ENCODE measurements around the gene GPR183.

GPR183 gene, protein sequence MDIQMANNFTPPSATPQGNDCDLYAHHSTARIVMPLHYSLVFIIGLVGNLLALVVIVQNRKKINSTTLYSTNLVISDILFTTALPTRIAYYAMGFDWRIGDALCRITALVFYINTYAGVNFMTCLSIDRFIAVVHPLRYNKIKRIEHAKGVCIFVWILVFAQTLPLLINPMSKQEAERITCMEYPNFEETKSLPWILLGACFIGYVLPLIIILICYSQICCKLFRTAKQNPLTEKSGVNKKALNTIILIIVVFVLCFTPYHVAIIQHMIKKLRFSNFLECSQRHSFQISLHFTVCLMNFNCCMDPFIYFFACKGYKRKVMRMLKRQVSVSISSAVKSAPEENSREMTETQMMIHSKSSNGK

DNA sequence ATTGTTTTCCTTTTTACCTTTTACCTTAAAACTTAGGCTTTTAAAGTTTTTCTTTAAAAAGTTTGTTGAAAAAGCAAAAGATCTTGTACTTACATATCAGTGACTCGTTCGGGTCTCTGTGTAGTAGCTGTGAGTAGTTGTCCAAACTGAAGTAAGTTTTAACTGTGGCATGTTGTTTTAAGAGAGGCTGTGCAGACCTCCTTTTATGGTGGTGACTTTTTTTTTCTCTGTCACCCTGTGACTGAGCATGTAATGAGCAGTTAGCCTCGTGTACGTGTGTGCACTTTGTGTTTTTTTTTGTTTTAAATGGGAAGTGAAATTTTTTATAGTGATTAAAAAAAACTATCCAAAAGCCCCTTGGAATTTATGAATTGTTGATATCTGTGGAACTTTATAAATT lies at the start of gene GPR183:
GPR183 (minus strand) TSS at position 153 of the 400 bp plus-strand sequence. CDS start 11,254 bp downstream, outside the sequence.
- no peak for DNase-seq (ENCODE audit: low read depth in 1 of 2, low spot score in 1 of 2)

DNA sequence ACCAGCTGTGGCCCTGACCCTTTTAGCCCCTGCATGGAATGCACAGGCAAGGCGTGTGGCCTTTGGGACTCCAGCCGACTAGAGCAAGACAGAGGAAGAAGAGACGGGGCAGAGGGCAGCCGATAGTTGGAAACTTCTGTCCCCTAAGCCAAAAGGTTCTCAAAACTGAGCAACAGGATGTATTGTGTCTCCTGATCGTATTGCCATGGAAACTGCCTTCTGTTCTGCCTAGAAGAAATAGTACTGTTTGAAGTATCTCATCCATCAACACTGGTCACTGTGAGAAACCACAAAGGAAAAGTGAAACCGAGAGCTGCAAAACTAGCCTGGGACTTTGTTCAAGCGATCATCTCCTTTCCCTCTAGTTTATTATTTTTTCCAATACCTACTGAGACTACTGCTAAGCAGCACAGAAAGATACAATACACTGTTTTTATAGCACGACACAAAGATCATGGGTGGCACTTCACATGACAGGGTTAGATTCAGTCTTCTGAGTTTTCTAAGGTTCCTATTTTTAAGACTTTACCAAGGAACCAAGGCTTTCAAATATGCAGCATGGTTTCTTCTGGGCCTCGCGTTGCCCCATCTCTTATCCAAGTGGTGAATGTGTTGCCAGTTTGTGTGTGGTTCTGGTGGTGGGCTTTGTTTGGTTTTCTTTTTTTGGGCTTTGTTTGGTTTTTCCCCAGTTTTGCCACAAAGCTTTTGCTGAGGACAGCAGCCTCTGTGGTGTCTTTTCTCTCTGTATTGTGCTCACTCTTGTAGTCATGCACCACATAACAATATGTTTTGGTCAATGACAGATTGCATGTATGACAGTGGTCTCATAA lies 49.3 kb upstream of the GPR183 start:
- peak in 1 of 2 donors; percentile 52 for DNase-seq (ENCODE audit: low read depth in 1 of 2, low spot score in 1 of 2)

DNA sequence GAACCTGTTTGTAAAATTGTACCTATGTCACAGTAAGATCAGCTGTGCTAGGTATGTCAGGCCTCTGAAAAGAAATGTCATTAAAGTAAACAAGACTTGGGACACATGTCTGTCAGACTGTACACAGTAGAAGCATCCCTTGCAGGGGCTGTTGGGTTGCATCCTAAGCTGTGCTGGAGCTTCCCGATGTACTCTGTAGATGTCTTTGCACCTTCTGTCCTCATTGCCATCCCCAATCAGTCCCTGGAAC lies 48.7 kb upstream of the GPR183 start:
- DNase-seq (ENCODE audit: low read depth in 1 of 2, low spot score in 1 of 2): no peak

DNA sequence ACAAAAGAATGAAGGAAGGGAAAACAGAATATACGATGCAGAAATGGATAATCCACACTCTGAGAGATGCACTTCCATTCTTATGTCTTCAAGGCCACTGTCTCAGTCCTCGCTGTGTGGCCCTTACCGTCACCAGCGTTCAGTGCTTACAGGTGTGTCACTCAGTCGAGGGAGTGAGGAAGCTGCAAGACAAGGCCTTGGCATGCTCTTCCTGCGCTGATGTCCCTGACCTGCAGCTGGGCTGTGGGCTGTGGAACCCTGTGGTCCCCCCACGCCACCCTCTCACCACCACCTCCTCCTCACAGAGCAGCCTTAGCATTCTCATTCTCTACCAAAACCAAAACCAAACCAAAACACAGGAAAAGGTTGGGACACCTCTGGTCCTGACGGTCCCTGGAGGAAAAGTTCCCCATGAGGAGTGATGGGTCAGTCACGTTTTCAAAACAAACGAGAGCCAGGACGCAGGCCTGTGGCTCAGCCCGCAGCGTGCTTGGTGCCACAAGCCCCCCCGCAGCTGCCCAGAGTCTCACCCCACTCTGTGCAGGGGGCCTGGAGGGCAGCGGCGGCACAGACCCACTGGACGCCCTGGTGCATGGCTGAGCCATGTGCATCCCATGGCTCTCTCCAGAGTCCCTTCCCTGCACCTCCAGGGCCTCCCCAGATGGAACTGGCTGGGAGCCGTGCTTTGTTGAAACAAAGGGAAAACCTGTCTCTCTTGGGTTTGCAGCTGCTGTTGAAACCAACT lies 48.2 kb upstream of the GPR183 start:
- no peak for DNase-seq (ENCODE audit: low read depth in 1 of 2, low spot score in 1 of 2)

DNA sequence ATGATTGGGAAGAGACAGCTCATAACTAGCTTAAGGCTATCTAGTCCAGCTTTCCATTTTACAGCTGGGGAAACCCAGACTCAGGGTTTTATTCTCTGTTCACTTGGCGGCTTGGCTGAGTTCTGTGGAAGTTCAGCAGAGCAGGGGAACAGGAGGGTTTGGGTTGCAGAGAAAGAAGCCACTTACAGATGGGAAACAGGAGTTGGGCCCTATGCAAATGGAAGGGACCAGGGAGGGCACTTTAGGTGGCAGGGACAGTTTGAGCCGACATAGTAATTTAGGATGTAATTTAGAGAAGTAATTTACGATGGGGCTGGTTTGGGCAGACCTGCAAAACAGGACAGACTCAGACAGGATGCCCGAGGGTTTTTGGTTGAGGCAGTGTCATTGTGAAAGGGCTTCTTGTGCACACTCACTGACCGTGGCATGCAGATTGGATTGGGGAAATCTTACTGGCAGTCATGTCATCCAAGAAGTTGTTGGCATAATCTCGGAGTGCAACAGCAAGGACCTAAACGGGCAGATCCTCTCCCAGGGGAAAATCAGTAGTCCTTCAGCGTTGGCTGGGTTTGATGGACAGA lies 47.3 kb upstream of the GPR183 start:
- DNase-seq (ENCODE audit: low read depth in 1 of 2, low spot score in 1 of 2): no peak

DNA sequence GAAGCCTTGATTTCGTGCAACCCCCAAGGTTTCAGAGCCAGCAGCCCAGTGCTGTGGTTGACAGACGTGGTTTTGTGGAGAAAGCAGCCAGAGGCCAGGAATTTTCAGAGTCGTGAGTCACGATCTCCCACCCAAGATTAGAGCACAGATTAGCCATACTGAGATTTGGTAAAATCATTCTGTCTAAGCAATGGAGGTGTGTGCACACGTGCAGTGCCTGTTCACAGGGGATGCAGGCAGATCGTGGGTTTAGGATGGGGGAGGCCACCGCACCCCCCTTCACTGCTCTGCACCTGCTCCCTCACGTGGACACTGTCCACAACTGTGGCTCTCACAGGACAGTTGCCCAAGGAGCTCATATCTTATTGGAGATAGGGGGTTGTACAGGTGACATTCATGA lies 46.6 kb upstream of the GPR183 start:
- no peak for DNase-seq (ENCODE audit: low read depth in 1 of 2, low spot score in 1 of 2)

DNA sequence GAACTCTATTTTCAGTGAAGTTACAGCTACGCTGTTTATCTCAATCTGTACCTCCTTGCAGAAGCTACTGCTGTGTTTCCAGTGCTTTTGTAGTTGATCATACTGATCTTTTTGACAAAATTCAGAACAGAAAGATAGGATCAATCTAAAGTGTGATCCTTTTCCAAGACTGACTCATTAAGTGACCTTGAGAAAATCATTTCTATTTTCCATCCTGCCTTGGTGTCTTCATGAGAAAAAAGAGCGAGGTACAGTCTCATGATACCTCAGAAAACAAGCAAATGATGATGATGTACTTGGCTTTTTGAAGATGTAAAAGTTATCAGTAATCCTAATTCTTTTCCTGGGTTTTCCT lies 46.0 kb upstream of the GPR183 start:
- no peak for DNase-seq (ENCODE audit: low read depth in 1 of 2, low spot score in 1 of 2)

DNA sequence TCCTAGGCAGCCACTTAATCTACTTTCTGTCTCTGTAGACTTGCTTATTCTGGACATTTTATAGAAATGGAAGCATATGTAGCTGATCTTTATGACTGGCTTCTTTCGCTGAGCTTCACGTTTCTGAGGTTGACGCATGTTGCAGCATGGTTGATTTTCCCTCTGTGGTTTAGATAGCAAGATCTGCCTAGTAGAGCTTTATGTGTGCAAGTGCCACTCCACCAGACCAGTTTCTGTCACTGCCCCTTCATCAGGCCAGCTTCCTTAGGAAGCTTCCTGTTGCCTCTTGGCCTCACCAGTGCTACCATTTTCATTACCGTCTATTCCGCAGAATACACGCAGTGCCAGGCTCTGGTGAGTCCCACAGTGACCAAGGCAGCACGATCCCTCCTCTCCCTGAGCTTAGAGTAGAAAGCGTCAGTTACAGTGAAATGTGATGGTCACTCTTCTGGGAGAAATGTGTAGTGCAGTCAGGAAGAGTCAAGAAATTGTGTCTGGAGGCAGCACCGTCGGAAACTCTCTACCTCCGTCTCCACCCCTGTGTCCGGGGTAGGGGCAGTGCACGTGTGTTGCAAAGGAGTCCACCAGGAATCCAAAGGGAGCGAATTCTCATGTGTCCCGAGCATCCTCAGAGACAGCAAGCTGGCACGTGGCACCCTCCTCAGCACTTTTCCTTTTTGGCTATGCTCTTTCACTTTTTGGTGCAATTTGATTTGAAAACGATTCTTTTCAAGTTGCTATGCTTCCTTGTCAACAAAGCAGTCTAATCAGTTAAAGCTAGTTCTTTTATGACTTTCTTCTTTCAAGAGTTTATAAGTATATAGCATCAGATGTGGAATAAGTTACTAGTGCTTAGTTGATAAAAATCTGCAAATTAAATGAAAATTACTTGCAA lies 45.4 kb upstream of the GPR183 start:
- DNase-seq (ENCODE audit: low read depth in 1 of 2, low spot score in 1 of 2): no peak

DNA sequence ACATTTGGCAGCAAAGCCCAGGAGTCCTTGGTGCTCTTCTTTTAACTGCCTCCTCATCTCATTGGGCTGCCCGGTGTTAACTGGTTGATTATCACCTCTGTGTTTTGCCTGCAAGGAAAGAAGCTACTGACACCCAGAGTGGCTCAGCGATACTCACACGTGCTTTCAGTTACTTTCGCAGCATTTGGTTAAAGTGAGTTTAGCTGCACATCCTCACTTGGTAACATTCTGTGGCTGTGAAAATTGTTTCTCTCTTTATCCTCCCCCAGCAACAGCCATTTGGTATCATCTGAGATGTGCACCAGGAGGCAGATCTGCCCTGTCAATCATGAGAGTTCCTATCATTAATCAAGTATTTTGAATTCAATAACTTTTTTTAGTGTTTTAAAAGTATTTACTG lies 44.6 kb upstream of the GPR183 start:
- no peak for DNase-seq (ENCODE audit: low read depth in 1 of 2, low spot score in 1 of 2)

DNA sequence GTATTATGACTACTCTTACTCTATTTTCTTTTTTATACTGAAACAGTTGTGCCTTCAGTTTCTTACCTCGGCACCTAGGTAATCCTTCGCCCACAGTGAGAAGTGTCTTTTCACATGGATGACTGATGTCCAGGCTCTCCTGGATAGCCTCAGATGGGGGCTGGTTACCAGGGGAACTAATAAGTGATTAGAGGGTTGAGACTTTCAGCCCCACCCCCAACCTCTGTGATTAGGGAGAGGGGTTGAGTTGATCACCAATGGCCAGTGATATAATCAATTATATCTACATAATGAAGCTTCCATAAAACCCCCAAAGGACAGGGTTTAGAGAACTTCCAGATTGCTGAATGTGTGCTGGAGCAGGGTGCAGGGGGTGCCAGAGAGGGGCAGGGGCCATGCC lies 43.0 kb upstream of the GPR183 start:
- DNase-seq (ENCODE audit: low read depth in 1 of 2, low spot score in 1 of 2): no peak

DNA sequence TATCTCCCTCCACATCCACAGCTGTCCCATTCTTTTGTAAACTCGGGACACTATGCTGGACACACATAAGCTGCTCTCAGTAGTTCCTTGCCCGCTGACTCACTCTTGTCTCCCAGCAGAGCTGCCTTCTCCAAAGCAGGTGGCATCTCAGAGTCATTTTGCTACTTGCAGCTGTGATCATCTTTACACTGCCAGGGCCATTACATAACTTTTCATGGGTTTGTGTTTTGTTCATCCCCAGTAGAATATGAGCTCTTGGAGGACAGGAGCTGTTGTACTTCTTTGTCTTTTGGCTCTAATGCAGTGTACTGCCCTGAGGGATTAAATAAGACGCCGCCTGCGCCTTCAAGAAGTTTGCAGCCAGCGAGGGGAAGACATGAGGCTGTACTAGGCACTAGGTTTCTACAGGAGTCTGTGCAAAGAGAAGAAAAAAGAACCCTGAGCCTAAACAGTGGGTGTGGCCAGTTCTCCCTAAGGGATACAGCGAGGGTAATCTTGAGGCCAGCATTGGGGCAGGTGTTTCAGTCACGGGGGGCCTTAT lies 40.8 kb upstream of the GPR183 start:
- DNase-seq (ENCODE audit: low read depth in 1 of 2, low spot score in 1 of 2): no peak

DNA sequence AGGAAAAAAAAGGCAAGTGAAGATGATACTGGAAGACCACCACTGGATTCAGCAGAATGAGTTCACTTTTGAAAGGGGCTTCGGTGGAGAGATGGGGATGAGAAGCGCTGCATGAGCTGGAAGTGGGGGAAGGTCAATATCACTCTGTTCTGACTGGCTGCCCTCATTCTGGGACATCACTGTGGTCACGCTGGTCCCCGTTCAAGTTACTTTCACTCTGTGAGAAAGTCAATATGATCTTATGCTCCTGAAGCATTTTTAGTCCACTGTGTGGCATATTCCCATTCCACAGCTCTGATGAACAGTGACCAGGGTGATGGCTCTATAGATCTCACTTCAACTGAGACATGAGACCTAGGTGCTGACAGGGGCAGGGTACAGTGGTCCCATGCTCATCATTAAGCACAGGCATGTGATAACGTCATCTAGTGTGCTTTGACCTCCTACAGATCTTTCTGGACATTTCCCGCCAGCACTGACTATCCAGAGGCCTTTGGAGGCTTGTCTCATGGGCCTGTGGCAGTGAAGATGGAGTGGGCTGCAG lies 40.2 kb upstream of the GPR183 start:
- DNase-seq (ENCODE audit: low read depth in 1 of 2, low spot score in 1 of 2): no peak

DNA sequence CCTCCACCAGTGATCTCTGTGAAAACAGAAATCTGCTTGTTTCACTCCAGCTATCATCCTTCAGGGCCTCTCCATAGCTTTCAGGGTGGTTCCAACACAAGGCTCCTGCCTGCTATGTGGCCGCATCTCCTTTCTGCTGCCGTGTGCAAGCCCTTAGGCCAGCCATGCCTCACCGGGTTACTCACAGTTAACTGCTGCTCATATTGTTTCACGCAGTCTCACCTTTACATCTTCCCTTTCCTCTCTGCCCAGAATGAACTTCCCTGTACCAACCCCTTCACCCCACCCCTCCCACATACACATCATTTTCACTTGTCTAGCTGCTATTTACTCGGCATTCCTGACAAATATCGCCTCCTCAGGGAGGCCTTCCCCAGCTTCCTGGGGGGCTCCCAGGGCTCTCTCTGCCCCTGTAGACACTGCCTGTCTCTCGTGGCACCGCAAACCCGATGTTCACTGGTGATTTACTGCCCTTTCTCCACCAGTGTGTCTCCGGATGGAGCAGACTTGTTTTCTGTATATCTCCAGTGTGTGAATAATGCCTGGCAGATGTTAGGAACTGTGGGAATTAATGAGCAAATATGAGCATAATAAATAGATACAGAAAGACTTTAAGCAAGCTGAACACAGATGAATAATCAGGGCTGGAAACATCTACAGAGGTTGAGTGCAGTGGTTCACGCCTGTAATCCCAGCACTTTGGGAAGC lies 39.3 kb upstream of the GPR183 start:
- no peak for DNase-seq (ENCODE audit: low read depth in 1 of 2, low spot score in 1 of 2)

DNA sequence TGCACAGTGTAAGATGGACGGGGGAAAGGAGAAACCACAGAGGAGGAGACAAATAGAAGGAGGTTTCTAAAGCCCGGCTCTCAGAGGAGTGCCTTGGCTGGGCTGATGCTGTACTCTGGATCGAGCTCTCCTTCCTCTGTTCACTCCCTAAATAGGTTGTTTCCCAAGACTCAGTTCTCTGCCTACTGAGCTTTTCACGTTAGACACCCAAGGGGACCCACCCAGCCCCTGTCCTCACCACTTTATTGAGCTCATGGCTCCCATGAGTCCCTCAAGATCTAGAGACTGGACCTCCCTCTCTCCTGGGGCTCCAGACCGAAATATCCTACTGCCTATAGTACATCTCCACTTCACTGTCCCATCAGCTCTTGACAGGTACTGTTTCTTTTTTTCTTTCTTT lies 38.1 kb upstream of the GPR183 start:
- DNase-seq (ENCODE audit: low read depth in 1 of 2, low spot score in 1 of 2): no peak

DNA sequence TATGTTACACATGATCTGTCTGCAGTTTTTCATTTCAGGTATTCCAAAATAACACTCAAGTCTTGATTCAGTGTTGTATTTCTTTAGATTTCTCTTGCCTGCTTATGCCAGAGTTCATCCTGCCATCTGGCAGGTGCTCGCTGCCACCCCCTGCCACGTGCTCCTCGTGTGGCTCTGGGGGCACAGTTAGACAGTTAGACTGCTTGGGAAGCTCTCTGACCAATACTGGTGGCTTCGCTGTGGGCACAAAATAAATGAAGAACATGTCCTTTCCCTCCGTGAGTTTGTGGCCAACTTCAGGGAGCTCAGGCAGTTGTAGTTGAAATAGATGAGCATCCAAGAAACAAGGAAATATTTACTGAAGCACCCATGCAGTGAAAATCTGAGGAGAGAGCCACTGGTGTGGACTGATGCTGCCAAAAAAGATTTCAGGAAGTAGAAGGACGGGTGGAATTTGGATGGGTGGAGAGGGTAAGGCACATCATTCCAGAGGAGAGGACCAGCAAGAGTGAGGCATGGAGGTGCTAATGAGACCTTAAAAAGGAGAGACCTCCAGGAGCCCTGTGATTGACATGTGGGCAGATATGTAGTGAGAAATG lies 37.5 kb upstream of the GPR183 start:
- no peak for DNase-seq (ENCODE audit: low read depth in 1 of 2, low spot score in 1 of 2)

DNA sequence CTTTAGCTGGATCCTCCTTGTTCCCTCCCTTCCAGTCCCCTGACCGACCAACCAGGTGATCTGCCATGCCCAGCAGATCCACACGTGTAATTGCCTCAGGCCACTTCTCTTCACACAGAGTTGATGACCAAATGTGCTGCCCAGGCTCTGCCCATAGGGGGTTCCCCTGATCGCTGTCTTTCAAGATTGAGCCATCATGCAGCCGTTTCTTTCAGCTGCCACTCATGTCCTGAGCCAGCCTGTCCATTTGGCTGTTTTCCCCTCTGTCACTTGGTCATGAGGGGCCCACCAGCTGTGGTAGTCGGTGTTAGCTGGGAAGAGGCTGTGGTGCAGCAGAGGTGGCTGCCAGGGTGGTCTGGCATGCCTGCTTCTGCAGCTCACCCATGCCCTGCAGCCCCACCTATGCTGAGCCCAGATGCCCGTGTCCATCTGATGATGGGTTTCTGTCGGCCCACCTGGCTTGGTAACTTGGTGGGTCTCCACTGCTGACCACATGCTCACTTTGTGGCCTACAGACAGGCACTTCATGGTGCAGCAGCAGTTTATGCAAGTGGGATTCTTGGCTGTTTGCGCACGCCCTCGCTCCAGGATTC lies 35.6 kb upstream of the GPR183 start:
- no peak for DNase-seq (ENCODE audit: low read depth in 1 of 2, low spot score in 1 of 2)

DNA sequence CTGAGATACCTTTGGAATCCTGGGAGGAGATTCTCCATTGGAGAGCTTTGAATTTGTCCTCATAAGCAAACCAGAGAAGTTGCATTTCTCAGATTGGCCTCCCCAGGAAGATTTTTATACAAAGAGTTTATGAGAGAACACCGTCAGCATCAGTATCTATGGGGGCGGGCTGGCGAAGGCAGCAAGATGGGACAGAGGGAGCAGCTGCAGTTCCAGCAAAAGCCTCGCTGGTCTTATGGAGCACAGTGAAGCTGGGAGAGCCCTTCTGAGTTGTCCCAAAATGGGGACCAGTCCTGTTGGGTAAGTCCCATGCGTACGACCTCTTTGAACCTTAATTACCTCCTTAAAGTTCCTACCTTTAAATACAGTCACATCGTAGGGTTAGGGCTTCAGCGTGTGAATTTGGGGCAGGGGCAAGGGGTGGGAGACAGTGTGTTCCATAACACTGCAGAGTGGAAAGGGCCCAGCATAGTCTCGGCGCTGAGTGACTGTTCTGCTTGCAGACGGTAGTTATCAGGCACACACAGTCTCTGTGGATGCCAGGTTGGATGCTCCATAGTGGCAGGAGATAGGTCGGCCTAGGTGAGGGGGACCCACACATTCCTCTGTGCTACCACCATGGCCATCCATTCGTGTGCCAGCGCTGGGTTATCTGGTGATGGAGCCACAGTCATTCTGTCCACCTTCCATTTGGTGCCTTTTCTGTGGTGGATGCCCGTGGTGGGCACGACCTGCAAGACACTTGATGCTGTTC lies 34.9 kb upstream of the GPR183 start:
- no peak for DNase-seq (ENCODE audit: low read depth in 1 of 2, low spot score in 1 of 2)

DNA sequence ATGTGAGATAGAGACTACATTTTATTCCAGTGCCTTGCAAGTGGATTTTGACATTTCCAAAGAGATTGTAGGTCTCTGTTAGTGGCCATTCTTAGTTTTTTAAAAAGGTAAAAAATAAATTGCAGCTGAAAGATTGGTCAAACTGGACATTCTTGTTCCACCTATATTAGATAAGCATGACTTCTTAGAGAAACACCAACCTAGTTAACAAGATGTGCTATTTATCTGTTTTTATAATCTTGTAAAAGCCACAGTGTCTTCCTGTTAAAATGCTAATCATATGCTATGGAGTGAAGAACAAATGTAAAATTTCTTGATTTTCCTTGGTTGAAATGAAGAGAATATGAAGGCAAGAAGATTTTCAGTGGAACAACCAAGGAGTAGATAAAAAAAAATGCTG lies 33.4 kb upstream of the GPR183 start:
- no peak for DNase-seq (ENCODE audit: low read depth in 1 of 2, low spot score in 1 of 2)
